Progenitor cell of endocrine pancreas (in vitro differentiated cells): ENCODE data around the gene FSTL4. TPM values are rescaled to one million over a fixed set of nuclear protein-coding genes. Genes with fewer than 3 reads are reported as not detected.

Experiments
- DNase-seq: peaks from one replicate; pipeline ENCODE4 v3.0.0; 2021; ENCODE audit warnings: low spot score; ENCODE audit not compliant: unreplicated experiment
- H3K27ac Mint-ChIP-seq: 2 replicates; pipeline ENCODE4 v1.8.0; 2021; ENCODE audit warnings: mild to moderate bottlenecking, moderate library complexity, mixed read lengths
- H3K27me3 Mint-ChIP-seq: 2 replicates; pipeline ENCODE4 v1.8.0; 2021; ENCODE audit warnings: mixed read lengths
- H3K36me3 Mint-ChIP-seq: 2 replicates; pipeline ENCODE4 v1.8.0; 2022; ENCODE audit warnings: mixed read lengths; ENCODE audit not compliant: insufficient read depth
- H3K4me1 Mint-ChIP-seq: 2 replicates; pipeline ENCODE4 v1.8.0; 2021; ENCODE audit warnings: low read depth, mixed read lengths
- H3K4me3 Mint-ChIP-seq: 2 replicates; pipeline ENCODE4 v1.8.0; 2021; ENCODE audit warnings: low read depth, mild to moderate bottlenecking, moderate library complexity, mixed read lengths
- H3K9me3 Mint-ChIP-seq: 2 replicates; pipeline ENCODE4 v1.8.0; 2021; ENCODE audit warnings: low read depth, mixed read lengths
- CTCF ChIP-seq: fragments of 200-600 bp; sonication (generic); IDR thresholded peaks from one replicate; pipeline ENCODE4 v1.5.0; 2021; ENCODE audit warnings: antibody characterized with exemption, mild to moderate bottlenecking; ENCODE audit not compliant: unreplicated experiment
- total RNA-seq: library from RNA; stranded (reverse); gene quantifications from 2 replicates; pipeline ENCODE4 v1.2.1, GENCODE V29; 2021

The FSTL4 gene
- total RNA-seq, 1 donor from 2014 or later: 2.4 TPM

- TF ChIP-seq CTCF: no peak
- no peaks in the 10 kb centered on the region for H3K36me3 Mint-ChIP-seq
- DNase-seq: no peak
- H3K9me3 Mint-ChIP-seq: peaks cover 5% of the 10 kb centered on the region
- no peak overlapping the region for H3K4me3 Mint-ChIP-seq
- H3K27ac Mint-ChIP-seq: no peak overlapping the region
- H3K27me3 Mint-ChIP-seq: peaks cover 3% of the 10 kb centered on the region
- peaks cover 4% of the 10 kb centered on the region for H3K4me1 Mint-ChIP-seq
Observed at GRCh38 chr5:133653760-133654049, 41.4 kb upstream of the FSTL4 start.

- Mint-ChIP-seq H3K27ac (no peak overlapping the region), H3K4me1 (peaks cover 4% of the 10 kb centered on the region), H3K9me3 (peaks cover 5% of the 10 kb centered on the region), H3K27me3 (peaks cover 3% of the 10 kb centered on the region), H3K4me3 (no peak overlapping the region), H3K36me3 (no peaks in the 10 kb centered on the region)
- no peak for TF ChIP-seq CTCF
- no peak for DNase-seq
Observed at GRCh38 chr5:133652951-133653759, 40.8 kb upstream of the FSTL4 start.

- DNase-seq: no peak
- Mint-ChIP-seq H3K9me3 (no peaks in the 10 kb centered on the region), H3K27me3 (peaks cover 23% of the 10 kb centered on the region), H3K27ac (no peak overlapping the region), H3K4me1 (peaks cover 9% of the 10 kb centered on the region), H3K36me3 (no peaks in the 10 kb centered on the region), H3K4me3 (no peak overlapping the region)
- TF ChIP-seq CTCF: no peak
Observed at GRCh38 chr5:133644000-133644865, 31.9 kb upstream of the FSTL4 start.

GRCh38 chr5:133643365-133643764, 31.0 kb upstream of the FSTL4 start:
- peaks cover 9% of the 10 kb centered on the region for H3K4me1 Mint-ChIP-seq
- H3K27me3 Mint-ChIP-seq: peaks cover 28% of the 10 kb centered on the region
- H3K27ac Mint-ChIP-seq: no peak overlapping the region
- no peaks in the 10 kb centered on the region for H3K36me3 Mint-ChIP-seq
- no peaks in the 10 kb centered on the region for H3K9me3 Mint-ChIP-seq
- no peak for TF ChIP-seq CTCF
- no peak overlapping the region for H3K4me3 Mint-ChIP-seq
- no peak for DNase-seq

GRCh38 chr5:133642153-133642722, 29.9 kb upstream of the FSTL4 start:
- no peak for TF ChIP-seq CTCF
- peaks cover 9% of the 10 kb centered on the region for H3K4me1 Mint-ChIP-seq
- H3K9me3 Mint-ChIP-seq: no peaks in the 10 kb centered on the region
- H3K27ac Mint-ChIP-seq: no peak overlapping the region
- DNase-seq: no peak
- no peak overlapping the region for H3K4me3 Mint-ChIP-seq
- H3K36me3 Mint-ChIP-seq: no peaks in the 10 kb centered on the region
- H3K27me3 Mint-ChIP-seq: peaks cover 34% of the 10 kb centered on the region
